KBM-7 (cell line): Measurements from ENCODE around the gene DOCK1.

Experiments used
- DNase-seq: peaks from one replicate; pipeline ENCODE4 v3.0.0-alpha.2; 2015
- in situ Hi-C: fragments of 300-500 bp; cut with MboI; formaldehyde crosslinking; loops from 2 replicates; pipeline ENCODE4 v1.14.3; 2020; ENCODE audit warnings: low sequenced_read_pairs, low pct_unique_long_range_greater_than_20kb, mixed read lengths

DOCK1 gene

DNA sequence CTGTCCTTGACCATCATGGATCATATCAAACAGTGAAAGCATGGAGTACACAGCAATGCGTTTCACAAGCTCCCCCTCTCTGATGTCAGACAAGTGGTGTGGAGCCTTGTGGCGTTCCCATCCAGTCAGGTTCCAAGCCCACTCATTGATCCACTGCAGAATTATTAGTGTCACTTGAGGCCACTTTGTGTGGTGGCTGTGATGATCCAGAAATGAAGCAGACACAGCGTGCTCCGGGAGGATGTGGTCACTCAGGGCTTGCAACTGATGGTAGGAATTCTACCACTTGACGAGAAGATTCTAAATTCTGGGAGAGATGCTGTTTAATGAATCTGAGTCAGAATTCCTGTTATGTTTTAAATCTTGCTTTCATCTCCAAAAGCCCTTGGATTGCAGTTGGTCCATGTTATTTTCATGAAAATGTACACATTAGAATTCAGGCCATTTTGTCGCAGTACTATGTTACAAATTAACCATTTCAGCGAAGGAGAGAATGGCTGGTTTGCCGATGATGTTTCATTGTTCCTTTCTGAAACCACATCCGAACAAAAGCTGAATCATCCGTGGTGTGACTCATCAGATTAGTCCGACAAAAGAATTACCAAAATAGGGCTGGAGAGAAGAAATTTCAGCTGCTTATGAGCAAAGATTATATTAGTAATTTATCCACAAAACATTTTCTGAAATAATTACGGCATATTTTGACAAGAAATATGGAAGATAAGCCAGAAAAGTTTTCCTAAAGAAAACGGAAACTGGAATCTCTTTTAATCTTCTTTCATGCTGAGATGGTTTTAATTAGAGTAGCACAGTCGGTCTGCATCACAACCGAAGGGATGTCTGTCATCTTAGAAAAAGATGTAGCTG is 243.1 kb downstream of the DOCK1 start:
- DNase-seq = peak; percentile 40
- in situ Hi-C loops = no loop called here

DNA sequence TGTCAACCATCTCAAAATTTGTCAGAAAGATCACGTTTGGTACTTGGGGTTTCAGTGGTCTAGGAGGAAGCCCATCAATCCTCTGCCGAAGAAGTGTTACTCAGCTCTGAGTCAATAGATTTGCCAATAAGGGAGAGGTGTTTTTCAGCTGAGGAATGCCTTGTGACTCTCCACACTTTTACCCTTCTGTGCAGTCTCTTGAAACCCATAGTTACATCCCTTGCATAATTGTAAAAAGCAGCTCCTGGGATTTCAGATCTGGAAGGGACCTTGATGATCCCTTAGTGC is 243.6 kb downstream of the DOCK1 start:
- in situ Hi-C loops = no loop called here
- DNase-seq = no peak

DNA sequence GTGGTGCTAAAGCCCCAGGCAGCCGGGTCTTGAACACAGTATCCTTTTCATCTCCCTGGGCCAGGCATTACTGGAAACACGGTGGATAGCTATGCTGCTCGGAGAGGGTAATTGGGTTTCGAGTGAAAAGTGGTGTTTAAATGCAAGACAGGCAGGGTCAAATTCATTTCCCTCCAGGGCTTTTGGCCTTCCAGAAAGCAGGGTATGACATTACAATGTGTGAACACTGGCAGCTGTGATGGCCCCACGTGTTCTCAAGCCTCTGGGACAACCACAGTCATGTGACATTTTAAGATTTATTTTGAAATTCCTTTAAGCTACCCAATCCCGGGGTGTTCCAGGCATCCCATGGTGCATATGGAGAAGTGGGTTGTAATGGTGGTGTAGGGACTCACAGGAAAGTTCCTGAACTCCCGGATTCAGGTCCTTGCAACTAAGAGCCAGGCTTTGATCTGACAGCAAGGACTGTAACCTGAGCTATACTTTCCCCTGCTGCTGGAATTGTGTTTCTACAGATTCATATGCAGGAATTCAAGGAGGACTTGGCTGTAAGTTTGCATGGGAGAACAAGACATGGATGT is 244.4 kb downstream of the DOCK1 start:
- in situ Hi-C loops = no loop called here
- DNase-seq = no peak

DNA sequence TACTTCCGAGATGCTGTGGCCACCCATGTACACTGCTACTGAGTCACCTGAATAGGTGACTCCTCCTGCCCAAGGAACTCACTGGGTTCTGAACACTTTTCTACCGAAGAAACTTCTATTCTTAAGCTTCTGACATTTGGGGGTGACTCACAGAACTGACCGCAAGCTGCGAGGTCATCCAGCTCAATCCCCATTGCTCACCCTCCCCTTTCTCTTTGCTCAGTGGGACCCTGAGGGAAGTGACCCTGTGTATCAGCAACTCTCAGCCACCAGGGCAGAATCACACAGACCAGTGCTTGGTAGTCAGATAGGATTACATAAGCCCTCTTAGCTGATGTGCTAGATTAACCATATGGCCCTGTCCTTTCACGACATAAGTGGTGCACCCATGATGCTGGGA is 244.9 kb downstream of the DOCK1 start:
- DNase-seq = no peak
- in situ Hi-C loops = no loop called here

DNA sequence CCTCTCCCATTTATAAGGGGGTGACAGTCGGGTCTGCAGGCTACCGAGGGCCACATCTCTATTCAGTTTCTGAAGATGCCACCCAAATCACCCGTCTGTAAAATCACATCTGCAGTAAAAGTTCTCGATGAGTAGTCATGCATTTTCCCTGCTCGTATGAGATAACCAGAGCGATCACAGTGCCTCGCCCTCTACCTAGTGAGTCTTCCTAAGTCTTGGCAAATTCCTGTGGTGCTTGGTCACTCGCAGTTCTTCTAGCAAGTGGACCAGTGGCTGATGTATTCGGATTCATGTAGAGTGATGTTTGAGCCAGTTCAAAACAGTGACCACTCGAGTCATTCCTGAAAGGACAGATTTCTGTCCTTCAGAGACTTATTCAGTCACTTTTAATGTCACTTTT is 246.3 kb downstream of the DOCK1 start:
- in situ Hi-C loops = no loop called here
- DNase-seq = no peak

DNA sequence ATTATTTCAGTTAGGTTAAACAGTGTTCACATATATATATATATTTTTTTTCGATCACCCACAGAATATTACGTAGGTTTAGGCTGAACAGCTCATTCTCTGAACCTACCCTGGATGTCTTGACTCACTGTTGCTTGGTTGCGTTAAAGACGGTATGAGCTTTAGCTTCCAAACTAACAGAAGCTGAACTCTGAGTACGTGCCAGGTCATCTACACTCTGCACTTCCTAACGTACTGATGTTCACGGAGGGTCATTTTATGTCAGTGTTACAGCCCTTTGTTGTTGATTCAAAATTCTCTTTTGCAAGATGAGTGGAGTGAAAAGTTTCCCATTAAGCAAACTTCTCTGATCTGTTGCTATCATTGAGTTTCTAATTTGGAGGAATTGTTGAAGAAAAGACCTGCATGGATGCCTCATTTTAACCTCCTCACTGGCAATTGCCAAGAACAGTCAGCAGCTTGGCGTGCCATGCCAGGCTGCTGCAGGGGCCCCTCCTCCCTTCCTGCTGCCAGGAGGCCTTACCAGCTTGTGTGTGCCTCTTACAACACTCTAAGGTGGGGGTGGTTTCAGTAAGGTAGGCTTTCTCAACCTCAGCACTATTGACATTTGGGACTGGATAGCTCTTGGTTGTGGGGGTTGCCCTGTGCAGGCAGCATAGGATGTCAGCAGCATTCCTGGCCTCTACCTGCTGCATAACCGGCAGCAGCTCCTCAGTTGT is 246.9 kb downstream of the DOCK1 start:
- no peak for DNase-seq
- in situ Hi-C loops = no loop called here

DNA sequence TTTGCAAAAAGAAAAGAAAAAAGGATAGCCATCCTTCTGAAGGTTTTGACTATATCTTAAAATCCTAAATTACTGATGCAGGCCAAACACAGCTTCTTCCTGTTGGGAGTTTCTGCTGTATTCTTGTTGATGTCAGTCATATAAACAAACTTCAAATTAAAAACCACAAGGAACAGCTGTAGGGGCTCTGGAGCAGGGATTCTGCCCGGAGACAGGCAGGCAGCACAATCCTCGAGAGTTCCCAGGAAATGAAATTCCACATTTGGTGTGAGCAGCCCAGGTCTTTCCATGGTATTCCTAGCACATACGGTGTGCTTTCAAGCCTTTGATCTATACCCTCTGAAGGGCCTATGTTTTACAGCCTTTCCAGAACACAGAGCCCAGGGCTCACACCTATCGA is 248.0 kb downstream of the DOCK1 start:
- DNase-seq = no peak
- in situ Hi-C loops = no loop called here

DNA sequence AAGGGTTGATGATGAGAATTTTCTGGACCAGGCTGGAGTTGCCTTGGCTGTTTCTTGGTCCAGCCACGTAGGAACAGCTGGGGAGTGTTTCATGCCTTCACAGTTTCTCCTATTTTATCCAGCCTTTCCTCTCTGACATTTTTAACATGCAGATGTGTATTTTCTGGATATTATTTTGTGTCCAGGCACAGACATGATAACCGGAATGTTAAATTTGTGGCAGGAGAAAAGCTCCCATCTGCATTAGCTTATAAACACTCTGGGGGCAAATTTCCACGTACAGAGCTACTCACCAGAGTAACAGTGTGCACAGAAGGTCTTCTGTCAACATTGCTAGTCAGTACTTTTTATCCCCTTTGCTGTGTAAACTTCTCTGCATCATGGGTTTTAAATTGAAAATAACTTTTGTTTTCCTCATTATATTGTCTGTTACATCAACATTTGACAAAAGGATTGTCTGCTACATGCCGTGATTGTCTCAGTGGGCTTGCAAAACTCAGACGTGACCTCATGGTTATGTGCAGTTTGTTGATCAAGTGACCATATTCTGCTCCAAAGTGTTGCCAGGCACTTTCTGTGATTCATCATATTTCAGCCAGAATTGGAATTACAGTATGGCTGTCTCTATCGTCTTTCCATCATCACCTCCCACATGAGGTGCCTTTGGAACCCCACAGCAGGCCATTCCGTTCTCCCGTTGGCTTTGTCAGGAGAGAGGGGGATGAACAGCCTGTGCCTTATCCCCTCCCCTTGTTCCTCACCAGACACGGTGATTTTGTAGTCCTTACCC is 249.8 kb downstream of the DOCK1 start:
- DNase-seq = no peak
- in situ Hi-C loops = no loop called here

DNA sequence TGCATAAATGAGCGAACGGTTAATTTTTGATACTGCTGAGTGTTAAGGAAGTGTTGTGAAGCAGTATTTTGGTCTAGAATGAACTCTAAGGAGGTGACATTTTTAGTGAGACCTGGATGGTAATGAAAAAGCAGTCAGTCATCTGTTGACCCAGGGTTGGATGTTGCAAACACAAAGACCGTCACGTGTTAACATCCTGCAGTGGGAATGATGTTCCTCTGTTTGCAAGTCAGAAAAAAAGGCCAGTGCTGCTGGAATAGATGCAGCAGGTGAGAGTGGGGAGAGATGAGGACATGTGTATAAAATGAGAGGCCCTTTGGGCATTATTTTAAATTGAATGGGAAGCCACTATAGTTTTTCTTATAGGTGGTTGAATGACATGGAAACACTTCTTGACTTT is 251.9 kb downstream of the DOCK1 start:
- in situ Hi-C loops = no loop called here
- no peak for DNase-seq

DNA sequence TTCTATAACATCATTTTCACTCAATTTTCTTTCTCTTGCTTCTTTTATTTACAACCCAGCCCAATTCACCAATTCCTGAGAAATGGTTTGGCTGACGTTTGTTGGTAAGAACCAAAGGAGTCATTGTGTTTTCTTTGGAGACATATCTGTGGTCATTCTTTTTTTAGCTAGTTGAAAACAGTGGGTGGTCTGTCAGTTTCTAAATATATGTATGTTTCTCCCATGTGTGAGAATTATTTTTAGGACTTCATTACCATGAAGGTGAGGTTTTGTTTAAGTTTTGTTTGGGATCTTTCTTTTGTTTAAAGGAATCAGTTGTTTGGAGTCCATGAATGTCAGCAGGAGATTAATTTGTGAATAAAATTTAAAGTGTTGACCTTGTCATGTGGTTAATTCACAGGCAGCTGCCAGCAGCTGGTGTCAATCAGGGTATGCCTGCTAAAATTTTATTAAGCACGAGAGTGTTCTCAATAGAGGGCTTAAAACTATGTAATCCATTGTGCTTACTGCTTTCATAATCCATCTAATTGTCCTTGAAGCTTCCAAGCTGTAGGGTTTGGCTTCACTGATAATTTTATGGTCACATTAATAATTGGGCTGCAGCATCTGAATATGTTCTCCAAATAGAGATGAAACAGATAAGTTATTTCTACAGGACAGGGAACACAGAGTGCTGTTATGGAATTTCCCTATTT is 252.4 kb downstream of the DOCK1 start:
- DNase-seq = no peak
- in situ Hi-C loops = no loop called here

DNA sequence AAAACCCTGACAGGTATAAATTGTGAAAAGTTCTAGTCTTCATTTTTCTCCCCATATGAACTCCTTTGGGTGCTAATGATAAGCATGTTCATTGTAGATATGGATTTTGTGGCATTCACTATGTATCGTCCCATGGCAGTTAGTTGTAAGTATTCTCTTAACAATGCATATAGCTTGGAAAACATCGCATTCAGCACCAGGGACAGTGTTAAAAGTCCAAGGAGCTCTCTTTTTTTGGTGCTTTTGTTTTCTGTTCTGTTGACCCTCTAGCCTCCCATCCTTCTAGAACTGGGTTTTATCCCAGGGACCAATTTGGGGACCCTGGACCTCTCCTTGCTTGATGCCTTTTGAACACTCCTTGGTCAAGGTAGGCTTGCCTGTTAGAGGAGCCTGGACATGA is 253.4 kb downstream of the DOCK1 start:
- in situ Hi-C loops = no loop called here
- no peak for DNase-seq

DNA sequence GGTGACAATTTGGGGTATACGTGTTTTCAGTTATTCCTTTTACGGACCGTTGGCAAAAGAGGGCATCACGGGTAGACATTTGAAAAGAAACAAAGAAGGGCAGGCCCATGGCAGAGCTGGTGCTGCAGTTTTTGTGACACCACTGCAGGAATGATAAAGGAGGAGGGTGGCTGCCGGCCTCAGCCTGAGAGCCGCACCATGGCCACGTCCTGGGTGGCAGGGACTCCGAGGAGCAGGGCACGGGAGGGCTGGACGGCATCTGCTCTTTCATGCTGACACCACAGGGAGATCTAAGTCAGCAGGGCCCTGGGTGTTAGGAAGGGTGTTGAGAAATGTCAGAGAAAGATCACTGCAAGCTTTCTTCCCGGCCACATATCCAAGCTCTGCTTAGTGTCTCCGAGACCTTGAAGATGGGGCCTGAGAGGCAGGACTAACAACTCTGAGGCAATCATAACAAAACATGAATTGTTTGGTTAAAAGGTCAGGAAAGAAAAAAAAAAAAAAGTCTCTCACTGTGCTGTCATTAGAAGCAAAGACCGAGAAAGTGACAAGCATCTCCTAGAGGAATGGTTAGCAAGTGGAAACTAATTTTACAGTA is 254.5 kb downstream of the DOCK1 start:
- in situ Hi-C loops = no loop called here
- no peak for DNase-seq

DNA sequence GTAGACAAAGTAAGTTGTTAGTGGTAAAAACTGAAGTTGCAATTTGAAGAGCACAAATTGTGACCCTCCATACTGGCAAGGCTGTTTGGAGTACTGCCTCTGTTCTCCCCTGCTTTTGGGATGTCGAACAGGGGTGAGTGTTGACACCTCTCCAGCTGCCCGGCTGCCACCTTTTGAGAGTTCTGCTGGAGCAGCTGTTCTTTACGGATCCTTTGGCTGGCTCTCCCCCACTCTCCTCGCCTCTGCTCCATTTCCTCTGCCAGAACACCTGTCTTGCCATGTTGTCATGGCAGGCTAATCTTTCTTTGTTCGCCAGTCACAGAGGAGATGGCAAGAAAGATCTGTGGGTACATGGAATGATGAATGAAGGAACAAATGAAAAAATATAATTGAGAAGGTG is 256.3 kb downstream of the DOCK1 start:
- no peak for DNase-seq
- in situ Hi-C loops = no loop called here

DNA sequence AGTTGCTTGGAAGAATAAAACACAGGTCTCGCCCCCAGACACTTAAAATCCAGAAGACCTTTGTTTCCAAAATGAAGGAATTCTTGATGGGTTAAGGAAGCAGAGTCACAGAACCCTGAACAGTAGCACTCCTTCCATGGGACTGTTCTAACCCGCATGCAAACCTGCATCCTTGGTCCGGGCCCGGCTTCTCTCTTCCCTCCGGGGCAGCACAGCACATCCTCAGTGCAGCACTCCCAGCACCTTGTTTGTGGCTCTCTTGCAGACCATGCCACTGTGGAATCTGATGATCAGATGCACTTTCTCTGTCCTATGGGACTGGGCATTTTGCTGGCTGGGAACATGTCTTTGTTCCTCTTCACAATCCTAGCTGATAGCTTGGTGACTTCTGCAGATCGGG is 257.6 kb downstream of the DOCK1 start:
- no peak for DNase-seq
- in situ Hi-C loops = no loop called here

DNA sequence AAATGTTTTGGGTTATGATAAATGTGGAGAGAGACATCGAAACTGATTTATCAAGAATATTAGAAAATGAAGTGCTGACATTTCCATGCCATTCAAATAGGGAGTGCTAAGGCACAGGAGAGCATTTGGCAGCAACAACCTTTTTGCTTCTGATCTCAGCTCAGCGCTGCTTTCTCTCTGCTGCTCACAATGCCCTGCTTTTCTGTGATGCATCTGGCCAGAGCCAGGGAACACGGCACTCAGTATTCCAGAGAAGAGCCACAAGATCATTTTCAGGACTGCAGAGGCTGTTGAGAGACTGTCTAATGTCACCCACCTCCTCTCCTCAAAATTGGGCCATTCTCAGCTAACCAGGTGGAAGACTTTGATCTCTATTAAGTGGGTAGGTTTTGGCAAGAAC is 263.0 kb downstream of the DOCK1 start:
- in situ Hi-C loops = no loop called here

DNA sequence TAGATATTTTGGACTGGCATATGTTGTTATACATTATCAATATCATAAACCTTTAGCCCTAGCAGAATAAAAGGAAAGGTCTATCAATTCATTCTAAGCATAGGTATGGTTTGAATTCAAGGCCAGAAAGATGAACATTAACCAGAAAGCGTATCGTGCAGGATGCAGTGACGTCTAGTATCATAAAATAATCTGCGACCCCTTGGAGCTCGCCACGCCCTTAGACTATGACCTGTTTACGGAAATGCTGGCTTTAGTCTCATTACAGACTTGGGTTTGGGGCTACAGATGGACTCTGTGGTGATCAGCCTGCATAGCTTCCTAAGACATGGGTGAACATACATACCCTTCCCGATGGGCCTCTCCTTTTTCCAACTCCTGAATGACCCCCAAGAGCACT is 269.6 kb downstream of the DOCK1 start:
- in situ Hi-C loops = no loop called here
- DNase-seq = no peak

More for the DNA sequence above, 263.0 kb downstream of the DOCK1 start:
- DNase-seq = no peak

DNA sequence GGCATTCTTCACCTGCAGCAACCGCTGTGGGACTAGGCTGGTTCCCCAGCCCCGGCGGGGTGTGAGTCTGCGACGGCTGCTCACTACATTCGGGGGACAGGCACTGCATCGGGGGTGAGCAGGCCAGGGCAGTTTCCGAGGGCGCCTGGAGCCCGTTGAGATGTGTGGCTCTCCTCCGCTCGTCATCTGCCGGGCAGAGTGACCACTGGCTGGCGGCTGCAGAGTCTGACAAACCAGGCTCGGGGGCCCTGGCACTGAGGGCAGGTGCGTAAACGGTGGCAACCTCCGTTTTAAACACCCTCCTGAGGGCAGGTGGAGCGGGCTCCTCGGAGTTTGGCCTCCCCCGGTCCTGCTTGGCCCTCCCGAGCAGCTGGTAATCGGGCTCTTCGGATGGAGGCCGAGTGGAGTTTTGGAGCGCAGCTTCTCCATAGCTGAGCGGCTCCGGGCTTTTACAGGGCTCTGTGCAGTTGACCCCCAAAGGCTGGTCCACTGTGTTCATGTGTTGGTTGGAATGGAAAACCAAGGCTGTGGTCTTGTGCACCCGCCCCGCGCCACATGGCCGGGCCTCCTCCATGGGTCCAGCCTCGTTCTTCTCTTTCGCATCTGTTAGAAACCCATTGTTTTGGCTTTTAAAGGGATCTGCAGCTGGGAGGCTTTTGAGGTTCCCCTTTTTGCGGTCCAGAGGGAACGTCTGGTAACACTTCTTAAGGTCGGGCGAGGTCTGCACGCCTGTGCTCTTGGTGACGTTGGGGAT is 270.3 kb downstream of the DOCK1 start:
- in situ Hi-C loops = no loop called here

DNA sequence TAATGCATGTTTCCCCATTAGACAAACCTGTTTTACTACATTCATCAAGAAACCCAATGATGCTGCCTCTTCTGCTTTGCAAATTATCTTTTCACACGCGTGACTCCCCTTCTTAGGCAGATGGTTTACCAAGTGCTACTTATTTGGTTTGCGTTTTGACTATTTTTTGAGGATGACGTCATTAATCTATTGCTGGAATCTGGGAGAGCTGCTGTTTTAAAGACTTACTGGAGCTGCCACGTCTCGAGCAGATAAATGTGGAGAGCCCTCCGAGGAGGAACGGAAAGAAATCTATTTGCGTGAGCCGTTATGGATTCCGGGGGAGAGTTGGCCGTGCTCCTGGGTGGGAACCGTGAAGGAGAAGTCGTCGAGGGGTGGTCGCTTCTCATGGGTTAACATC is 271.4 kb downstream of the DOCK1 start:
- in situ Hi-C loops = no loop called here

More for the DNA sequence above, 270.3 kb downstream of the DOCK1 start:
- no peak for DNase-seq

More for the DNA sequence above, 271.4 kb downstream of the DOCK1 start:
- DNase-seq = no peak
